ENCODE data around the gene PIGX. TPM values are rescaled to one million over a fixed set of nuclear protein-coding genes. Genes with fewer than 3 reads are reported as not detected.

PIGX gene
- 10 to 100 TPM; 20.0 to 26.0 (median 22.7) TPM for total RNA-seq

DNA sequence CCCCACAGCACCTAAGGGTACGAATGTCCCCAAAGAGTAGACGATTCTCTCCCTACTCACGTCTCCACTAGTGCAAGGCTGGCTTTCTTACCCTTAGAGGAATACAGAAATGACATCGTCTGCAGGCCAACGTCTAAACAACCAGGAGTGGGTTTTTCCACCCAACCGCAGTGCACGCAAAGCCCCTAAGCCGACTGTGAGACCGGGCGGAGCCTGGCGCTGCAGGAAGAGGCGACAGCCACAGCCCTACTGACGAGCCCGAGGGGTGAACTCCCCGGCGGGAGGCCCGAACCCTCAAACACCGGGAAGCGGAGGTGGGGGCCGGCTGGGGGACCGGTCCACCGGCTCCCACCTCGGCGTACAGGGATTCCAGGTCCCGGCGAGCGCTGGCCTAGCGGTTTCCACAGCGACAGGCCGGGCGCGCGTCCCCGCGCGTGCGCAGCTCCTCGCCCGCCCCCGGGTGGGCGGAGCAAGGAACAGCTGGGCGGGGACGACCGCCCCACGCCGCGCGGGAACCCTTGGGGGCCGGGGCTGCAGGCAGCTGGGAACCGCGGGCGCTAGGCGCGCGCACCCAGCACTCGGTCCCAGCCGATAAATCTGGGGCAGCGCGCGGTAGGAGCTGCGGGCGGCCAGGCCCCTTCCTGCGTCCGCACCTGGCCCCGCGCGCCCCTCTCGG, at the start of gene PIGX, which contains the start of gene CEP19:
Gene PIGX, plus strand, starts transcription at position 540 of the 676 bp plus-strand sequence.
Gene CEP19, minus strand, starts transcription at position 413 of the 676 bp plus-strand sequence. CDS start 3,593 bp downstream, outside the sequence.
- TF ChIP-seq, protein P1, sequence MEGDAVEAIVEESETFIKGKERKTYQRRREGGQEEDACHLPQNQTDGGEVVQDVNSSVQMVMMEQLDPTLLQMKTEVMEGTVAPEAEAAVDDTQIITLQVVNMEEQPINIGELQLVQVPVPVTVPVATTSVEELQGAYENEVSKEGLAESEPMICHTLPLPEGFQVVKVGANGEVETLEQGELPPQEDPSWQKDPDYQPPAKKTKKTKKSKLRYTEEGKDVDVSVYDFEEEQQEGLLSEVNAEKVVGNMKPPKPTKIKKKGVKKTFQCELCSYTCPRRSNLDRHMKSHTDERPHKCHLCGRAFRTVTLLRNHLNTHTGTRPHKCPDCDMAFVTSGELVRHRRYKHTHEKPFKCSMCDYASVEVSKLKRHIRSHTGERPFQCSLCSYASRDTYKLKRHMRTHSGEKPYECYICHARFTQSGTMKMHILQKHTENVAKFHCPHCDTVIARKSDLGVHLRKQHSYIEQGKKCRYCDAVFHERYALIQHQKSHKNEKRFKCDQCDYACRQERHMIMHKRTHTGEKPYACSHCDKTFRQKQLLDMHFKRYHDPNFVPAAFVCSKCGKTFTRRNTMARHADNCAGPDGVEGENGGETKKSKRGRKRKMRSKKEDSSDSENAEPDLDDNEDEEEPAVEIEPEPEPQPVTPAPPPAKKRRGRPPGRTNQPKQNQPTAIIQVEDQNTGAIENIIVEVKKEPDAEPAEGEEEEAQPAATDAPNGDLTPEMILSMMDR (IDR thresholded peaks at IDR 0.05; ENCODE audit: low read depth) = no peak

DNA sequence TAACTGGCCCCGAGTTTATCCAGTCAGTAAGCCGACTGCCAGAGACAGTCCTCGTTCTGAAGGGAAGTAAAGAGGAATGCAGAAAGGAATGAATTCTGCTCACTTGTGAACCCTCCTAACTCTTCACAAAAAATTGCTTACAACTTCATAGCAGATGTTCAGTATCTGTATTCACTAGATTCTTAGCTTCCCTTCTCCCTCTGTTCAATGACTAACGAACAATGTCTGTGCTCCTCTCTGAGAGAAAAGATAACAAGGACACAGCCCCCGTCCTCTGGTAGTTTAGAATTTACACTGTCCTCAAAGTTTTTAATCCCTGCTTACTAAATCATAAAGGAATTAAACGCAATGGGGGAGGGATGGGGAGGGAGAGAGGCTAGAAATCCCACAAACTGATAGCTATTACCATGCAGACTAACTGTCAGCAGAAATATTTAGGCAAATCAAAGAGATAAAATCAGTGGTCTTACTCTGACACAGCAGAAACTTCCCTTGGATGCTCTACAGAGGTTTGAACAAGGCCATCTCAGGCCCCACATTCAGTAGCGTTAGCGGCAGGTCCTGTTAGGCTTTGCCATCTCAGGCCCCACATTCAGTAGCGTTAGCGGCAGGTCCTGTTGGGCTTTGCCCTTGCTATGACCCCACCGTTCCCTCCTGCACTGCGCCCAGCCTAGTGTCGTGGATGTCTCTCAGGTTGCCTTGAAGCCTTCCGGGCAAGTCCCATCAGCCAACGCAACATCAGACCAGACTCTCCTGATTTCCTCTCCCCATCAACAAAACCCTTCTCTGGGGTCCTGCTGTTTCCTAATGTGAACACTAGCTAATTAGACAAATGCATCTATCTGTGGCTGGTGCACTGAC, 49.2 kb upstream of the PIGX start:
- TF ChIP-seq, protein P1 (IDR thresholded peaks at IDR 0.05; ENCODE audit: low read depth) = no peak

DNA sequence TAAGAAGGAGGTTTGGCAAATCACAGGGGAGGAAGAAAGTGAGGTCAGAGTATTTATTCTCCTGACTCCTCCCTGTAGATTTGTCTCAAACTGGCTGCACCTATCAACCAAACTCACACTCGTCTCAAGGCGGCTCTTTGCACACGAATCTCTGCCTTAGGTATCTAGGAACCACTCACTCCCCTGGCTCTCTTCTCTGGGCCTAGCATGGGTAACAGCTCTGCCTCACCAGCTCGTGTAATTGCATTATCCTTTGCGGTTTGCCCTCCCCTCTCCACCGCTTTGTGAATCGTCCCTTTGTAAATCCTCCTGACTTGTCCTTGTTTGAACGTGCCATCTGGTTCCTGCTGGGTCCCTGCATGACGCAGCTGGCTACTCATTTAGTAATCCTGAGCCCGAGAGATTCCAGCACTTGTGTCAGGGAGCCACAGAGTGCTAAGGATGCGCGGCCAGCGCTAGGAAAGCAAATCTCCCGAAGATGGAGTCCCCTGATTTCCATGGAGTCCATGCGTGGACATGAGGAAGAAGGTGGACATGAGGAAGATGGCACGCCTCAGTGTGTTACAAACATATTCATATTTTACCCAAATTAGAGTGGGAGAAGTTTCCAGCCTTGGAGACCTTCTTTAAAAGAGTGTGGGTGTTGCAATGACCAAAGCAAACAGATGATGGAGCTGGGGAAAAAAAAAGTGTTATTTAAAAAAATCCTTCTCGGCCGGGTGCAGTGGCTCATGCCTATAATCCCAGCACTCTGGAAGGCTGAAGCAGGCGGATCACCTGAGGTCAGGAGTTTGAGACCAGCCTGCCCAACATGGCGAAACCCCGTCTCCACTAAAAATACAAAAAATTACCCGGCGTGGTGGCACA, 45.9 kb upstream of the PIGX start:
- TF ChIP-seq, protein P1 (IDR thresholded peaks at IDR 0.05; ENCODE audit: low read depth) = no peak

DNA sequence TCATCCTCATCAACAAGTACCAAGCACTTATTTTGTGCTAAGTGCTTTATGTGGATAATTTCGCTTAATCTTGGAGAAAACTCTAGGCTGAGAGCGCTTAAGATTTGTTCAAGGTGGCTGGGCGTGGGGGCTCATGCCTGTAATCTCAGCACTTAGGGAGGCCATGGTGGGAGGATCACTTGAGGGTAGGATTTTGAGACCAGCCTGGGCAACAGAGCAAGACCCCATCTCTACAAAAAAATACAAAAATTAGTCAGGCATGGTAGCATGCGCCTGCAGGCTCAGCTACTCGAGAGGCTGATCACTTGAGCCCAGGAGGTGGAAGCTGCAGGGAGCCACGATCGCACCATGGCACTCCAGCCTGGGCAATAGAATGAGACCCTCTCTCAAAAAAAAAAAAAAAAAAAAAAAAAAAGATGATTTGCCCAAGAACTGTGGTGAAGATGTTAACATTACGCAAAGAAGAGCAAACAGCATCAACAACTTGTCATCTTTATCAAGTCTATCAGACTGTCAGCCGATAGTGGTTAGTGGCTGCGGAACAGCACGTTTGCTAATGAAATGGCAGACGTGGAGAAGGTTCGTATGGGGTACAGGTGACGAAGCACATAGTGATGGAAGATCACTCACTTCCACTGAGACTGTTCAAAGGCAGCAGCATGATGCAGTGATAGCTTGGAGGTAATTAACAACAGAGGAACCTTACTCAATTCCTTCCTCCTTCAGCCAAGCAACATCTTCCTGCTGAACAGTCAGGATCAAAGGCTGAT, 44.9 kb upstream of the PIGX start:
- TF ChIP-seq, protein P1 (IDR thresholded peaks at IDR 0.05; ENCODE audit: low read depth) = no peak

DNA sequence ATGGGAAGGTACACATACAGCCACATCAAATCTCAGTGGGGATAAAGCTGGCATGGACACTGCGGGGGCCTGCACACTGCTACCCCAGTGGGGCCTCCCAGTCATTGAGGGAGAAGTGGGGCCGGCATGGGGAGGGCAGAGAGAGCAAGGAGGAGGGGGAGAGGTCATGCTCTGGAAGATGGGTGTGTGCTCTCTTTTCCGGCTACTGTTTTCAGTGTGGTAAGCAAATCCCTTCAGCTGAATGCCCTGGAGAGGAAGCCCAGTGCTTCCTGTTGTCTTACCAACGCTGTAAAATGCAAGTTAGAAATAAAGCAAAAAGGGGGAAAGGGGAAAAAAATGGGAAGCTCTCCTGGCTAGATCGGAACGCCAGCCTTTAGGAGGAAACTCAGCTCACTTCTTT, 41.8 kb upstream of the PIGX start:
- TF ChIP-seq, protein P1 (IDR thresholded peaks at IDR 0.05; ENCODE audit: low read depth) = no peak

DNA sequence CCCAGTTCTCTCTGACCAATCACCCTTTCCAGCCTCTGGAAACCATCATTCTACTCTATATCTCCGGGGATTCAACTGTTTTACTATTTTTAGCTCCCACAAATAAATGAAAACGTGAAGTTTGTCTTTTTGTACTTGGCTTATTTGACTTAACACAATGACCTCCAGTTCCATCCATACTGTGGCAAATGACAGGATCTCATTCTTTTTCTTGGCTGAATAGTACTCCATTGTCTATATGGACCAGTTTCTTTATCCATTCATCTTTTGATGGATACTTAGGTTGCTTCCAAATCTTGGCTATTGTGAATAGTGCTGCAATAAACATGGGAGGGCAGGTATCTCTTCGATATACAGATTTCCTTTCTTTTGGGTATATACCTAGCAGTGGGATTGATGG, 38.5 kb upstream of the PIGX start:
- TF ChIP-seq, protein P1 (IDR thresholded peaks at IDR 0.05; ENCODE audit: low read depth) = no peak

Measured in subcutaneous adipose tissue (tissue), 4 donors.